Mesodermal cell (in vitro differentiated cells): ENCODE measurements around the gene LCE6A.

ENCODE experiments used
- H3K27ac ChIP-seq: 2 replicates; pipeline ENCODE4 v1.7.0; 2013; ENCODE audit warnings: mild to moderate bottlenecking, low read depth, low read length, moderate library complexity; ENCODE audit not compliant: severe bottlenecking
- H3K36me3 ChIP-seq: 2 replicates; pipeline ENCODE4 v1.7.1; 2013; ENCODE audit warnings: mild to moderate bottlenecking, low read length, moderate library complexity; ENCODE audit not compliant: control insufficient read depth, insufficient read depth
- H3K4me1 ChIP-seq: one replicate; pipeline ENCODE4 v1.7.1; 2013; ENCODE audit warnings: mild to moderate bottlenecking, low read length; ENCODE audit not compliant: insufficient read depth, control insufficient read depth, poor library complexity, severe bottlenecking
- H3K4me3 ChIP-seq: 2 replicates; pipeline ENCODE4 v1.7.0; 2013; ENCODE audit warnings: low read length, control low read depth, mild to moderate bottlenecking; ENCODE audit not compliant: insufficient read depth, poor library complexity, severe bottlenecking; ENCODE audit errors: extremely low read depth
- H3K9me3 ChIP-seq: 2 replicates; pipeline ENCODE4 v1.7.1; 2013; ENCODE audit warnings: mild to moderate bottlenecking, low read length, moderate library complexity; ENCODE audit not compliant: control insufficient read depth
- WGBS, 2 experiments: methylation state at CpG; one replicate each; pipeline ENCODE4 v1.1.5; 2013; ENCODE audit warnings: missing lambda C conversion rate in 2 of 2; ENCODE audit not compliant: insufficient coverage in 2 of 2; 5-methylcytosine and 5-hydroxymethylcytosine counted together

Gene LCE6A

DNA sequence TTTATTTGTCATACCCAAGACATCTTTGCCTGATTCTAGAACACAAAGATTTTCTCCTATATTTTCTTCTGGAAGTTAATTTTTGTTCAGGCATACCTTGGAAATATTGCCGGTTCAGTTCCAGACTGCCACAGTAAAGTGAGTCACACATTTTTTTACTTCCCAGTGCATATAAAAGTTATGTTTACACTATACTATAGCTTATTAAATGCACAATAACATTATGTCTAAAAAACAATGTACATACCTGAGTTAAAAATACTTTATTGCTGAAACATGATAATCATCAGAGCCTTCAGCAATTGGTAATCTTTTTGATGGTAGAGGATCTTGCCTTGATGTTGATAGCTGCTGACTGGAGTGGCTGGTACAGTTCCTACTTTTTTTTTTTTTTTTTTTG, 45.5 kb downstream of the LCE6A start:
- H3K36me3 ChIP-seq = no peaks in the 10 kb centered on the region
- no peaks in the 10 kb centered on the region for H3K4me1 ChIP-seq
- H3K9me3 ChIP-seq = peaks cover 4% of the 10 kb centered on the region
- no CpG with 5 or more reads among the region's 1 CpG for WGBS, 2 experiments
- H3K27ac ChIP-seq = no peak overlapping the region
- no peak overlapping the region for H3K4me3 ChIP-seq
